ENCODE results near the gene MRPL19.

GRCh38 chr2:75606761-75607399, 39.7 kb upstream of the MRPL19 start:
- no peak for TF ChIP-seq POLR2A (IDR thresholded peaks at IDR 0.05)
- no peak for TF ChIP-seq CTCF (IDR thresholded peaks at IDR 0.05)

Measured in ovary (tissue), 3 donors.